LNCAP (cell line): ENCODE results near the gene SUSD4.

Source experiments
- TF ChIP-seq, protein P1 (sequence below): fragments of 450-650 bp; IDR thresholded peaks from 2 replicates; pipeline ENCODE4 v1.5.1; 2017; ENCODE audit warnings: mild to moderate bottlenecking

Gene SUSD4

GRCh38 chr1:223402790-223403142 lies 38.8 kb upstream of the SUSD4 start:
- TF ChIP-seq, protein P1, sequence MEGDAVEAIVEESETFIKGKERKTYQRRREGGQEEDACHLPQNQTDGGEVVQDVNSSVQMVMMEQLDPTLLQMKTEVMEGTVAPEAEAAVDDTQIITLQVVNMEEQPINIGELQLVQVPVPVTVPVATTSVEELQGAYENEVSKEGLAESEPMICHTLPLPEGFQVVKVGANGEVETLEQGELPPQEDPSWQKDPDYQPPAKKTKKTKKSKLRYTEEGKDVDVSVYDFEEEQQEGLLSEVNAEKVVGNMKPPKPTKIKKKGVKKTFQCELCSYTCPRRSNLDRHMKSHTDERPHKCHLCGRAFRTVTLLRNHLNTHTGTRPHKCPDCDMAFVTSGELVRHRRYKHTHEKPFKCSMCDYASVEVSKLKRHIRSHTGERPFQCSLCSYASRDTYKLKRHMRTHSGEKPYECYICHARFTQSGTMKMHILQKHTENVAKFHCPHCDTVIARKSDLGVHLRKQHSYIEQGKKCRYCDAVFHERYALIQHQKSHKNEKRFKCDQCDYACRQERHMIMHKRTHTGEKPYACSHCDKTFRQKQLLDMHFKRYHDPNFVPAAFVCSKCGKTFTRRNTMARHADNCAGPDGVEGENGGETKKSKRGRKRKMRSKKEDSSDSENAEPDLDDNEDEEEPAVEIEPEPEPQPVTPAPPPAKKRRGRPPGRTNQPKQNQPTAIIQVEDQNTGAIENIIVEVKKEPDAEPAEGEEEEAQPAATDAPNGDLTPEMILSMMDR = no peak

- TF ChIP-seq, protein P1 = no peak
Observed at GRCh38 chr1:223401873-223402789, 38.2 kb upstream of the SUSD4 start.

DNA sequence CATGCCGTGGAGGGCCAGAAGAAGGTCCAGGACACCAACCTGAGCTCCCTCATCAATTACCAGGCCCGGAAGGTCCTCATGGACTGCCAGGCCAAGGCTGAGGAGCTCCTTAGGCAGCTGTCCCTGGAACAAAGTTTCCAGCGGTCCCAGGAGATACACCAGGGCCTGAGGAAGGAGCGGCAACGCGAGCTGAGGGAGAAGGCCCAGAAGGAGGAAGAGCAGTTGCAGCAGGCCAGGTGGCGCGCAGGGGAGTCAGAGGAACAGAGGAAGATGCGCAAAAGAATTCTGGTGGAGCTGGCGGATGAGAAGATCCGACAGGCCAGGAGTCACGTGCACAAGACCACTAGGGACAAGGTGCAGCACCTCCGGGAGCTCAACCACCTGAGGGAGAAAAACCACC lies 30.7 kb upstream of the SUSD4 start:
- TF ChIP-seq, protein P1 = no peak

DNA sequence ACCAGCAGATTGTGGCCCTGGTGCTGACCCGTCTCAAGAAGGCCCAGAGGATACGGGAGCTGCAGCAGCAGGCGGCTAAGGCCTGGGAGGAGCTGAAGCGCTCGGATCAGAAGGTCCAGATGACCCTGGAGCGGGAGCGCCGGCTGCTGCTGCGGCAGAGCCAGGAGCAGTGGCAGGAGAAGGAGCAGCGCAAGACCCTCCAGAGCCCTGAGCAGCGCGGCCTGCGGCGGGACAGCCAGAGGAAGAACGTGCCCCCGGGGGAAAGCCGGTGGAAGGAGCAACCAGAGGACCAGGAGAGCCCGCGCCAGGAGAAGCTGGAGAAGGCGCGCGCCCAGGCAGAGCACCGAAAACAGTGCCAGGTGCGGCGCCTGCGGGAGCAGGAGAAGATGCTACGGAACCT lies 30.3 kb upstream of the SUSD4 start:
- TF ChIP-seq, protein P1 = no peak

- TF ChIP-seq, protein P1 = no peak
Observed at GRCh38 chr1:223393275-223394214, 29.6 kb upstream of the SUSD4 start, which contains the start of gene CCDC185. TSS of gene CCDC185 (plus strand) at chr1:223393415. CDS start at chr1:223393476, 61 bp downstream.

DNA sequence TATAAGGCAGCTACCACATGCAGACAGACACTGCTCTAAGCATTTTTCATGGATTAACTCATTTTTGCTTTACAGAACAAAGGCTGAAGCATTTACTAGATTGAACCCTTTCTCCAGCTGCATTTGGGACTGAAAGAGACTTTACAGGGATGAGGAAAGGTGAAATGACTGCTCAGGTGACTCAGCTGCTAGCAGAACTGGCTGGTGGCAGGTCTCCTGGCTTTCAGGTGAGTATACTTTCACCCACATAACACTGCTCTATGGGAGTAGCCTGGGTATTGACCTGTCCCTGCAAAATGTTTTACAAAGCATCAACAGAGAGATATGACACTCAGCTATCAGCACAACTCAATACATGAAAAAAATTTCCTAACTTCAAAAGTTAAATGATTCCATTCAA lies 26.6 kb upstream of the SUSD4 start:
- TF ChIP-seq, protein P1 = no peak

DNA sequence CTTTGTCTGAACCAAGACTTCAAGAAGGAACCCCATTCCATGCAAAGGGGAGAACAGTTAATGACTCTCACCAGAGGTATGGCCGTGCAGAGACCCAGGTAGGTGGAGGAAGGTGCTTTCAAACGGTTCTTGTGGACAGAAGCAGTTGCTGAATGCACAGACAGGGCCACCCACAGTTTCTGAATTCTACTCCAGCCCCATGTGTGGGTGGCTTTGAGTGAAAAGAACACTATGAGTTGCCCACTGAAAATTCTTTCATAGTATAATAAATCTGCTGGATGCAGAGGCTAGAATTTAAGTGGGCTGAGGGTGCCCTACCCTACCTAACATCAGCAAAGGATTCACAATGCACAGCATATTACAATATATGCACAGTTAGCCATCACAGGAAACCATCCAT lies 22.0 kb upstream of the SUSD4 start:
- TF ChIP-seq, protein P1 = no peak
